HTERT RPE-1 (cell line): Measurements from ENCODE around the gene TEX101.

ENCODE experiments used
- in situ Hi-C: fragments of 300-500 bp; cut with MboI; formaldehyde crosslinking; loops from 4 replicates; pipeline ENCODE4 v1.14.3; 2020; ENCODE audit warnings: low sequenced_read_pairs

TEX101 gene

GRCh38 chr19:43445426-43445825, 30.7 kb downstream of the TEX101 start:
- in situ Hi-C loops, result no loop called here

- in situ Hi-C loops, result no loop called here
Measured at GRCh38 chr19:43446746-43447489, 32.2 kb downstream of the TEX101 start.

GRCh38 chr19:43447655-43448054, 33.0 kb downstream of the TEX101 start:
- in situ Hi-C loops, result no loop called here

GRCh38 chr19:43450545-43450997, 35.9 kb downstream of the TEX101 start:
- in situ Hi-C loops, result no loop called here

- in situ Hi-C loops, result no loop called here
Measured at GRCh38 chr19:43452582-43452981, 37.9 kb downstream of the TEX101 start.

GRCh38 chr19:43454031-43454430, 39.3 kb downstream of the TEX101 start:
- in situ Hi-C loops, result no loop called here

DNA sequence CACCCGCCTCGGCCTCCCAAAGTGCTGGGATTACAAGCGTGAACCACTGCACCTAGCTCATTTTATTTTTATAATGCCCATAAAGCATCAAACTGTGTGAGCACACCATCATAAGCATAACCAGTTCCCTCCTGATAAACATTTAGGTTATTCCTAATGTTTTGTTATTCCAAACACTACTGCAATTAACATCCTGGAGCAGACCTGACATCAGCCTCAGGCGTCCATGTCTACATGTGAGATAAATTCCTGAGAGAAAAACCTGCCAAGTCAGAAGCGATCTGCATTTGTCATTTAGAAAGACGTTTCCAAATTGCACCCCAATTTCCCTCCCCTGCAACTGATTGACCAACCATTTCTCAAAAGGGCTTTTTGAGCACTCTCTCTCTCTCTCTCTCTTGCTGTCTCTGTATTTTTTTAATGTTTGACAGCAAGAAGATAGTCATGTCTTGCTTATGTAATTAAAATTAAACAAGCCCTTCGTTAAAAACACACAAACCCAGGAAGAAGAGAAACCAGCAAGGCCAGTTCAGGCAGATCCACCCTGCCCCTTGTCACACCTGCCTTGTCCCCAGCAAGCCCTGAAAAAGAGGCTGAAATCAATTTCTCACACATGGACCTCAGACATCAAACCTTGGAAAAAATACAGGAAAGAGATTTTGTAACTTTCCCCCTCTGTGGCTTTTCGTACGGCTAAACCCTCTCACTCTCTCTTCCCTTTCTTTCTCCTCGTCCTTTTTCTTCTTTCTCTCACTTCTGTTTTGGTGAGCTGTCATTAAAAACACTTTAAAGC, 40.8 kb downstream of the TEX101 start:
- in situ Hi-C loops, result no loop called here

DNA sequence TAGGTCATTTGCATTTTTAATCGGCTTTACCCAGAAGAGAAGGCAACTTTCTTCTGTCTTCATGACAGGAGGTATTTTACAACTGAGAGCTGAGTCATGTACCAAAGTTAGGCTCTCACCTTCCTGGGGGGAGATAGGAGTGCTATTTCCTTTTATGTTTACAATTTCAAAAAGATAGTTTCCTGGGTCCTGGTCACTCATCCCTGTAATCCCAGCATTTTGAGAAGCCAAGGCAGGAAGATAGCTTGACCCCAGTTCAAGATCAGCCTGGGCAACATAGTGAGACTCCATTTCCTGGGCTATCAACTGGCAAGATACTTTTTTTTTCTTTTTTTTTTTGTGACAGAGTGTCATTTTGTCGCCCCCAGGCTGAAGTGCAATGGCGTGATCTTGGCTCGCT, 43.1 kb downstream of the TEX101 start:
- in situ Hi-C loops, result no loop called here

DNA sequence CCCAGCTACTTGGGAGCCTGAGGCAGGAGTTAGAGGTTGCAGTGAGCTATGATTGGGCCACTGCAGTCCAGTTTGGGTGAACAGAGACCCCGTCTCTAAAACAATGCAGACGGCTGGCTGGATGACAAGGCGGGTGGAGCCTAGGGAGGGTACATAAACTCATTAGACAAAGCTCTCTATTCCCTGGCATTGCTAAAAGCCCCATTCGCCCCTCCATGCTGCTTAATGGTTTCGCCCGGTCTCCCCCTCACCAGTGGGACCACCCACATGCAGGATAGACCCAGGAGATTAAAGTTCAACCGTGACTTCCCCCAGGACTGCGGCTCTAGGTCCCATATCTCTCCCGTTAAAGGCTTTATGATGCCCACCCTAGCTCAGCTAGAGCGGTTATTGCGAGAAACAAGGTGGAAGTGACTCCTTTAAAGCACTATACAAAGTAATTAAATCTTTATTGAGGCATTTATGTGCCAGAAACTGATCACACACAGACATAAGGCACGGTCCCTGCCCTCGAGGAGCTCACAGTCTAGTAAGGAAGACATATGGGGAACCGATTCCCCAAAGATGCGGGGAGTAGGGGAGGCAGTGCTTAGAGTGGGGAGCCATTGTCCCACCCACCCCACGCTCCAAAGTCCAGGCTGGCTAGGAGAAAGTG, 45.8 kb downstream of the TEX101 start:
- in situ Hi-C loops, result no loop called here

DNA sequence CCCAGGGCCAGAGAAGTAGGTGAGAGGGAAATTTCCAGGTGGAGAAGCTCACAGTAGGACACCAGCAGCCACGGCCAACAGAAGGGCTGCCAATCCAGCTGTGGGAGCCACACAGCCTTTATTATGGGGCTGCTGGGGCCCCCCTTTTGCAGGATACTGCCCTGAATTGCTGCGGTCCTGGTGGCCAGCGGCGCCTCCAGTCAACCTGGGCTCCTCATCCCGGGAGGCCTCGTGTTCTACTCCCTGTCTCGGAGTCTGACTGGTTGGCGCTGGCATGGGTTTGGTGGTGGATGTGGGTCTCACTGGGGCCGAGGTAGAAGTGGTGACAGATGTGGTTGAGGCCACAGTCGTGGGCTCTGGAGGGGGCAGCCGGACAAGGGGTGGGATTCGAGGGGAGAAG, 46.6 kb downstream of the TEX101 start:
- in situ Hi-C loops, result no loop called here

- in situ Hi-C loops, result no loop called here
Measured at GRCh38 chr19:43462383-43462782, 47.7 kb downstream of the TEX101 start.

DNA sequence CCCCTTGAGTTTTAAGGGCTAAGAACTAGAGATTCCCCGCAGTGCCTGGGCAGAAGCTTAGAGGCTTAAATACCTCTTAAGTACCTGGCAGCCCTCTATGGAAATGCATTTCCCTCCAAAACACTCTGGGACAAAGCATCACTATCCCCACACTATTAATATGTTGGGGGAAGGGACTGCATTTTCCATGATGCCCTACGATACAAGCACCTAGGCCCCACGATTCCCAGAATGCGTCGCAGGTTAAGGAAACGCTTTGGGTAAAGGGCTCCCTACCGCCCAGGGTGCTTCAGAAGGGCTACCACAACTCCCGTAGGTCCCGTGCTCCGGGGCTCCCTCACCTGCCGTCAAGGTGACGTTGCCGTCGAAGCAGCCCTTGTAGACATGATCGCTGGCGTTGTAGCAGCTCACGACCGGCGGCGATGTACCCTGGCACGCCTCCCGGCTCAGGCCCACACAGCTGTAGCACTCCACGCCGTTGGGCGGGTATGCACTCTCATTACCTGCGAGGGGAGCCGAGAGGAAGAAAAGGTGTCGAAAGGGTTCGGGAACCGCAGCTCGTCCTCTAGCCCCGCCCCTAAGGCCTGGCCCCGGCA, 48.2 kb downstream of the TEX101 start:
- in situ Hi-C loops, result no loop called here

DNA sequence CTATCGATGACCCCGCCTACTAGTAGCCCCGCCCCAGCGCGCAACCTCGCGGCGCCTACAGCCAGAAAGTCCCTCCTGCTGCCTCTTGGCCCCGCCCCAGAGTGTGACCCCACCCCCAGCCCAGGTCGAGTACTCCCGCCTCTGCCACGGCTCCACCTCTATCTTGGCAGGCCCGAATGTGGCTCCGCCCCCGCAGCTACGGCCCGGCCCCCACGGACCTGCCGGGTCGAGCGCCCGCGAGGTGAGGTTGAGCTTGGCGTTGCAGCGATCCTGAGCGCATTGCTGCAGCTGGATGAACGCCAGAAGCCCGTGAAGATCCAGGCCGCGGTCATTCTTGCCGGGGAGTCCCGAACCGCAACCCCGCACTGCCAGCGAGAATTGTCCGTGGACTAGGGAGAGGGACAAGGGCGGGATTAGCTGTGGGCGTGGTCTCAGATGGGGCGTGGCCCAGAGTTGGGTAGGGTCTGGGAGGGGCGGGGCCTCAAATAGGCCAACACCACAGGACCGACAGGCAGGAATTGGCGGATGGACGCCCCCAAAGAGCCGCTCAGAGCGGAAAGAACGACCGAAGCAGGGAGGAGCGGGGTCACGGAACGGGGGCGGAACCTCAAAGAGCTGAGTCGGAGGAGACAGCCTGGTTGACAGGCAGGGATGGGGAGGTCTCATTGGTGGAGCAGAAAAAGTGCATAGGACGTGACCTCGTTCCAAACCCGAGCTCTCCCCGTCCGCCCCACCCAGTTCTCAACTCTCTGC, 48.9 kb downstream of the TEX101 start:
- in situ Hi-C loops, result no loop called here

DNA sequence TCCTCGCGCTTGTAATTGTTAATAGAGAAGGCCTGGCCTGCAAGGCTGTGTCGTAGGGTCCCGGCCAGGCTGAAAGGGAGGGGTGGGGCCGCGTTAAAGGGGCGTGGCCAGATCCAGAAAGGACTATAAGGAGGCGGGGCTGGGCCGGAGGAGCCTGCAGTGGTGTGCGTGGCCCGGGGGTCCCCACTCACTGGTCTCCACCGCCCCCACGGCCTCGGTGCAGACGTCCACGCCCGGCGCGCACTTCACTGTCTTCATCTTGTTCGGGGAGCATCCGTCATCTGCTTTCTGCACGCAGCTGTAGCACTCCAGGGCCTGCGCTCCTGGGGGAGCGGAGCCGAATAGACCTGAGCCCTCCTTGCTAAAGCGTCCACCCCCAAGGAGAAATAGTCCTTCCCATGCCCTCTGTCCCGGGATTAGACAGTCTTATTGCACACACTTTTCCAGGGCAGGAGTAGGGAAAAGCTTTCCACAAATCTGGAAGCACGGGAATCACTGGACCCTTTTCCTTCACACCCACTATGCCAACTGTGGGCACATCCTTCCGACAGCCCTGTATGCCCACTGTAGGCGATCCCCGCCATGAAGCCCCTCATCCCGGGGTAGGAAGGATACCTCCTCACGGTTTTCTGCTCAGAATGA, 49.6 kb downstream of the TEX101 start:
- in situ Hi-C loops, result no loop called here

DNA sequence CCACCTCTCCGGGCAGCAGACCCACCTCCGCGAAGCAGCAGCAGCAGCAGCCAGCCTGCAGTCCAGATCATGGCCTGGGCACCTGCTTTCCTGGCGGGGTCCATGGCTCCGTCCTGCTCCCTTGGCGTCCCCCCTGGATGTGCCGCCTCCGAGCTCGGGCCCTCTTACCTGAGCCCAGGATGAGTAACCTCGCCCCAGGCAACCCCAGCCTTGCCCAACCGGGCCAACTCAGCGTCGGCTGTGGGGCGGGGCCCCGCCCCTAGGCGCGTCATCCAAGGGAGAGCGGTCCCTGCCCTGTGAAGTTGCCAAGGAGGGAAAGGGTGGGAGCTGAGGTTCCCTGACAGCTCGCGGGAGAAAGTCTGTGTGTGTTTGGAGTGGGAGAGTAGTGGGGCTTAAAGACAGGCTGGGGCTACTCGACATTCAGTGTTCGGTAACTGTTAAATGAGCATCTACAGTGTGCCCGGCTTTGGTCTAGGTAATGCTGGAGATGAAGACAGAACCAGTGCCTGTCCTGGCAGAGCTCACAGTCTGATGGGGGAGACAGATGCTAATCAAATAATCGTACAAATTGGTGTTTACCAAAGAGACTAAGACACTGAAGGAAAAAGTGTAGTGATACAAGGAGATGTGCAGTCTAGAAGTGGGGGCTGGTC, 50.9 kb downstream of the TEX101 start, which contains the start of gene LYPD3:
LYPD3 (minus strand) TSS at position 141 of the 653 bp plus-strand sequence; CDS start at position 104, 37 bp downstream.
- in situ Hi-C loops, result no loop called here

- in situ Hi-C loops, result no loop called here
Measured at GRCh38 chr19:43466793-43467192, 52.1 kb downstream of the TEX101 start.

GRCh38 chr19:43467276-43467675, 52.6 kb downstream of the TEX101 start:
- in situ Hi-C loops, result no loop called here

DNA sequence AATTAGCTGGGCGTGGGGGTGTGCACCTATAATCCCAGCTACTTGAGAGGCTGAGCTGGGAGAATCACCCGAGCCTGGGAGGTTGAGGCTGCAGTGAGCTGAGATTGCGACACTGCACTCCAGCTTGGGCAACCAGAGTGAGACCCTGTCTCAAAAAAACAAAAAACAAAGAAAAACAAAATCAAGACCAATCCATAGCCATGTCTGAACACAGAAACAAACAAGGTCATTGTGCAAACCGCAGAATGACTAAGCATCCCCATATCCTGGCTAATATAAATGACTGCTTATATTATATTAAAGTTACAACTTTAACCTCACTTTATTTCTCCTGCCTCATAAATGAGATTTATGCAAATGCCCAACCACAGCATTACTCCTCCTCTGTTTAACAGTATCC, 53.0 kb downstream of the TEX101 start:
- in situ Hi-C loops, result no loop called here
